Skeletal muscle tissue (tissue), 5 donors: ENCODE data around the gene IMPG1. TPM values are rescaled to one million over a fixed set of nuclear protein-coding genes. Genes with fewer than 3 reads are reported as not detected.

Source experiments
- H3K27ac ChIP-seq: one replicate; pipeline ENCODE4 v1.7.0; 2013; ENCODE audit warnings: mild to moderate bottlenecking, low read depth, low read length, inconsistent platforms
- H3K27me3 ChIP-seq, 3 donors: one replicate each; pipeline ENCODE4 v1.7.0; 2013; ENCODE audit warnings: low read length in 3 of 3; ENCODE audit not compliant: control insufficient read depth in 3 of 3, insufficient read depth in 3 of 3
- H3K36me3 ChIP-seq, 3 donors: one replicate each; pipeline ENCODE4 v1.7.0; 2013; ENCODE audit warnings: low read length in 3 of 3; ENCODE audit not compliant: control insufficient read depth in 3 of 3, insufficient read depth in 3 of 3
- H3K4me1 ChIP-seq, 3 donors: one replicate each; pipeline ENCODE4 v1.7.0; 2013; ENCODE audit warnings: low read length in 3 of 3, mild to moderate bottlenecking in 3 of 3; ENCODE audit not compliant: control insufficient read depth in 3 of 3, insufficient read depth in 3 of 3
- H3K4me3 ChIP-seq, 3 donors: one replicate each; pipeline ENCODE4 v1.7.0; 2013; ENCODE audit warnings: low read length in 3 of 3
- H3K9ac ChIP-seq, 3 donors: one replicate each; pipeline ENCODE4 v1.7.0; 2013; ENCODE audit warnings: low read length in 3 of 3, mild to moderate bottlenecking in 3 of 3, moderate library complexity in 2 of 3, low read depth in 1 of 3
- H3K9me3 ChIP-seq, 3 donors: one replicate each; pipeline ENCODE4 v1.7.0; 2013; ENCODE audit warnings: low read length in 3 of 3; ENCODE audit not compliant: control insufficient read depth in 3 of 3
- small RNA-seq: library from RNA; depleted of rRNA; stranded (forward); fragments of <200 nt; gene quantifications from one replicate; pipeline ENCODE3, GENCODE V24; 2014
- total RNA-seq: library from RNA; depleted of rRNA; stranded (reverse); fragments of >200 nt; gene quantifications from one replicate; pipeline ENCODE4 v1.2.3, GENCODE V29; 2014
- donor health status: Osteomylitis.

IMPG1 gene
- total RNA-seq, 1 donor from 2014 or later = 0.52 TPM

DNA sequence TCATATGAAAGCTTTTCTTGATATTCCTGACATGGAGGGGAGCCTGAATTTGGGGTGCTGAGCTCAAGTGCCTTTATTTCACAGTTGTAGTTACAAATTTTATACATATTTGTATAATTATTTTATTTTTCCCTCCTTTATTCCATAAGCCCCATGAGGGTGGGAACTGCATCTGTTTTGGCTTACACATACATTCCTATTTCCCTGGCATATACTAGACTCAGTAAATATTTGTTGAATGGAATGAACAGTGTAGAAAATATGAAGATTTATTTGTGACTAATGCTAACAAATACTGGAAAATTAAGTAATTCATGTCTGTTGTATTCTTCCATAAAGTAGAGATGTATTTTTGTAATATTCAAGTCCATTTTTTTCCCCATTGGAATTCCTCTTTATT, 196.3 kb downstream of the IMPG1 start:
- peaks cover 3 to 15% (median 5%) of the 10 kb centered on the region in 3 donors for H3K36me3 ChIP-seq

DNA sequence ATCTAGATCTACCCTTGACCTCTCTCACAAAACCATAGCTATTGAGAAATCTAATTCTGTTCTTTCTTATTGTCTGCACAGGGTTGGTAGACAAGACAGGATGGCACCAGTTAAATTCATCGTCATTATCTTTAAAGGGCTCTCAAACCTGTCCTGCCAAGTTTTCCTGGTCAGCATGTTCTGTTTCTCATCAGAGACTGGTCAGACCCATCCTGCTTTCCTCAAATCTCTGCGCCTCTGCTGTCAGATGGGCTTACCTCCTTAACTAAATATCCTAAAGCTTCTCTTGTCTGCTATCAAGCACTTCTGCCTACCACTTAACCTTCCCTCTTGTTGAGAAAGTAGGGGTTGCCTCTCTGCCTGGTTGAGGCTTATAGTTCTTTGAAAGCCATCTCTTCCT, 198.2 kb downstream of the IMPG1 start:
- Histone ChIP-seq H3K9ac (no peak overlapping the region), H3K36me3 (peaks cover 5 to 15% (median 5%) of the 10 kb centered on the region in 3 donors), H3K27me3 (no peaks in the 10 kb centered on the region), H3K9me3 (no peaks in the 10 kb centered on the region), H3K4me3 (no peak overlapping the region), H3K4me1 (no peaks in the 10 kb centered on the region), H3K27ac (no peak overlapping the region)

More for the DNA sequence above, 196.3 kb downstream of the IMPG1 start:
- H3K27me3 ChIP-seq = no peaks in the 10 kb centered on the region
- no peaks in the 10 kb centered on the region for H3K4me1 ChIP-seq
- H3K9ac ChIP-seq = no peak overlapping the region
- H3K27ac ChIP-seq = no peak overlapping the region
- H3K9me3 ChIP-seq = no peaks in the 10 kb centered on the region
- no peak overlapping the region for H3K4me3 ChIP-seq

Small RNAs within 50 kb of the gene (small RNA-seq; reads per million reads assigned to genes)
- gene RF00019 = not detected
- not detected for gene RNU6-248P
